HEK293 (cell line): Measurements from ENCODE around the gene CA12.

Experiments used
- CTCF ChIP-seq: fragments of 450-650 bp; formaldehyde crosslinking; IDR thresholded peaks from 2 replicates; pipeline ENCODE4 v1.5.1; 2016; ENCODE audit warnings: missing biosample characterization, missing genetic modification characterization
- SETDB1 ChIP-seq: IDR thresholded peaks from one replicate; pipeline ENCODE4 v1.6.1; 2017; ENCODE audit warnings: mild to moderate bottlenecking, low read length, moderate library complexity, mixed read lengths; ENCODE audit not compliant: insufficient read length
- YY1 ChIP-seq: fragments of 450-650 bp; formaldehyde crosslinking; IDR thresholded peaks from 2 replicates; pipeline ENCODE4 v1.5.1; 2018; ENCODE audit warnings: missing biosample characterization, missing genetic modification characterization
- ZEB2 ChIP-seq: fragments of 450-650 bp; formaldehyde crosslinking; IDR thresholded peaks from 2 replicates; pipeline ENCODE4 v1.5.1; 2016; ENCODE audit warnings: missing biosample characterization, missing genetic modification characterization
- ZNF121 ChIP-seq: fragments of 450-650 bp; formaldehyde crosslinking; IDR thresholded peaks from 2 replicates; pipeline ENCODE4 v1.5.1; 2016; ENCODE audit warnings: missing biosample characterization, missing genetic modification characterization
- ZNF174 ChIP-seq: fragments of 450-650 bp; formaldehyde crosslinking; IDR thresholded peaks from 2 replicates; pipeline ENCODE4 v1.5.0; 2017; ENCODE audit warnings: missing biosample characterization, mild to moderate bottlenecking, missing genetic modification characterization
- ZNF23 ChIP-seq: fragments of 450-650 bp; formaldehyde crosslinking; IDR thresholded peaks from 2 replicates; pipeline ENCODE4 v1.5.1; 2016; ENCODE audit warnings: missing biosample characterization, missing genetic modification characterization, borderline replicate concordance
- ZNF426 ChIP-seq: fragments of 450-650 bp; formaldehyde crosslinking; IDR thresholded peaks from 2 replicates; pipeline ENCODE4 v1.5.1; 2017; ENCODE audit warnings: missing biosample characterization, missing genetic modification characterization, mild to moderate bottlenecking, inconsistent platforms, moderate library complexity
- ZNF433 ChIP-seq: fragments of 450-650 bp; formaldehyde crosslinking; IDR thresholded peaks from 2 replicates; pipeline ENCODE4 v1.5.1; 2016; ENCODE audit warnings: missing biosample characterization, missing genetic modification characterization, low read depth

GRCh38 chr15:63351170-63351569, 30.5 kb downstream of the CA12 start:
- TF ChIP-seq ZNF23 = no peak
- no peak for TF ChIP-seq ZNF121 (tag by site-specific recombination)
- TF ChIP-seq CTCF (tag by site-specific recombination) = no peak
- no peak for TF ChIP-seq ZNF426 (tag by site-specific recombination)
- TF ChIP-seq SETDB1 = no peak
- no peak for TF ChIP-seq ZNF174 (tag by site-specific recombination)
- TF ChIP-seq ZEB2 (tag by site-specific recombination) = no peak
- no peak for TF ChIP-seq ZNF433 (tag by site-specific recombination)
- TF ChIP-seq YY1 (tag by site-specific recombination) = no peak
